OCI-LY1 (cell line): ENCODE results near the gene PHKA2.

Experiments used
- CTCF ChIP-seq: fragments of 200-600 bp; sonication (generic), shearing (Covaris generic); IDR thresholded peaks from 2 replicates; pipeline ENCODE4 v1.5.1; 2017; ENCODE audit warnings: mild to moderate bottlenecking, antibody characterized with exemption, low read length, moderate library complexity, mixed read lengths
- EZH2 ChIP-seq: fragments of 200-600 bp; sonication (generic), shearing (Covaris generic); IDR thresholded peaks from 2 replicates; pipeline ENCODE4 v1.8.0; 2017; ENCODE audit warnings: borderline replicate concordance, mixed run types, mild to moderate bottlenecking, antibody characterized with exemption, low read length, moderate library complexity, mixed read lengths

- TF ChIP-seq EZH2 (no peak), CTCF (no peak)
These were observed 119.5 kb downstream of the PHKA2 start for GRCh38 chrX:18864390-18864920.
